ENCODE measurements around the gene PARVB.

The PARVB gene

DNA sequence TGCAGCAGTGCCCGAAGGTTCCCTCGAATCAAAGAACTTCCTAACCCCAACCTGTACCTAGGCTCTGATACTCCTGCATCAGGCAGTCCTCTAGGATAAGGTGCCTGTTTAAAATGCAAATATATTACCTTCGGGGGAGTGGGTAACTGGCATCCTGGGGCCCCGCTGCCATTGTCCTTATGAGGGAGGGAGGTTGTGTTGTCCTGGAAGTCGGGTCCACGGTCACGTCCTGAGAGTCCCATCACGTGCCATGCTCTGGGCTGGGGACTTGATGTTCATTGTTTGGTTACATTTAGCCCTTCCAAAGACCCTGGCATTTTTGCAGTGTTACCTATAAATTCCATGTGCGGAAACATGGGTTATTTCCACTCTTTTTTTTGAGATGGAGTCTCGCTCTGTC, 67.6 kb downstream of the PARVB start:
- TF ChIP-seq, protein P1, sequence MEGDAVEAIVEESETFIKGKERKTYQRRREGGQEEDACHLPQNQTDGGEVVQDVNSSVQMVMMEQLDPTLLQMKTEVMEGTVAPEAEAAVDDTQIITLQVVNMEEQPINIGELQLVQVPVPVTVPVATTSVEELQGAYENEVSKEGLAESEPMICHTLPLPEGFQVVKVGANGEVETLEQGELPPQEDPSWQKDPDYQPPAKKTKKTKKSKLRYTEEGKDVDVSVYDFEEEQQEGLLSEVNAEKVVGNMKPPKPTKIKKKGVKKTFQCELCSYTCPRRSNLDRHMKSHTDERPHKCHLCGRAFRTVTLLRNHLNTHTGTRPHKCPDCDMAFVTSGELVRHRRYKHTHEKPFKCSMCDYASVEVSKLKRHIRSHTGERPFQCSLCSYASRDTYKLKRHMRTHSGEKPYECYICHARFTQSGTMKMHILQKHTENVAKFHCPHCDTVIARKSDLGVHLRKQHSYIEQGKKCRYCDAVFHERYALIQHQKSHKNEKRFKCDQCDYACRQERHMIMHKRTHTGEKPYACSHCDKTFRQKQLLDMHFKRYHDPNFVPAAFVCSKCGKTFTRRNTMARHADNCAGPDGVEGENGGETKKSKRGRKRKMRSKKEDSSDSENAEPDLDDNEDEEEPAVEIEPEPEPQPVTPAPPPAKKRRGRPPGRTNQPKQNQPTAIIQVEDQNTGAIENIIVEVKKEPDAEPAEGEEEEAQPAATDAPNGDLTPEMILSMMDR (IDR thresholded peaks at IDR 0.05; ENCODE audit: insufficient read depth, low read depth, low read length, missing control alignments): no peak
- H3K4me3 ChIP-seq (ENCODE audit: low read depth, low read length): no peak overlapping the region
- no peak for DNase-seq (ENCODE audit: low read depth)

- TF ChIP-seq, protein P1 (IDR thresholded peaks at IDR 0.05; ENCODE audit: insufficient read depth, low read depth, low read length, missing control alignments): no peak
- DNase-seq (ENCODE audit: low read depth): no peak
- H3K4me3 ChIP-seq (ENCODE audit: low read depth, low read length): no peak overlapping the region
Observed at GRCh38 chr22:44092636-44093220, 68.6 kb downstream of the PARVB start.

DNA sequence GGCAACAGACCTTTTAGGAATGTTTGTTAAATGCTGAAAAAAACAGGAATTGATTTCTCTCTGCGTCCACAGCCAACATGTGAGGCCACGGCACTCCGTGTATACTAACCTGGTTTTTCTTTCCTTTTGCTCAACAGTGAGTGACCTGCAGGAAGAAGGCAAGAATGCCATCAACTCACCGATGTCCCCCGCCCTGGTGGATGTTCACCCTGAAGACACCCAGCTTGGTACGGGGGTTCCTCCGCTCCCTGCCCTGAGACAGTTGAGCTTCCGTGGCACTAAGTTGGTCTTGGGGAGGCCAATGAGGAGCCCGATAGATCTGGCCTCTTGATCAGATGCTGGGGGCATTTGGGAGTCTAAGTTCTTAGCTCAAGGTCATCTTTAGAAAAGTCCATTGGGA, 69.7 kb downstream of the PARVB start:
- no peak for DNase-seq (ENCODE audit: low read depth)
- no peak overlapping the region for H3K4me3 ChIP-seq (ENCODE audit: low read depth, low read length)
- TF ChIP-seq, protein P1 (IDR thresholded peaks at IDR 0.05; ENCODE audit: insufficient read depth, low read depth, low read length, missing control alignments): no peak

GRCh38 chr22:44094751-44095302, 70.7 kb downstream of the PARVB start:
- TF ChIP-seq, protein P1 (IDR thresholded peaks at IDR 0.05; ENCODE audit: insufficient read depth, low read depth, low read length, missing control alignments): no peak
- no peak overlapping the region for H3K4me3 ChIP-seq (ENCODE audit: low read depth, low read length)
- no peak for DNase-seq (ENCODE audit: low read depth)

DNA sequence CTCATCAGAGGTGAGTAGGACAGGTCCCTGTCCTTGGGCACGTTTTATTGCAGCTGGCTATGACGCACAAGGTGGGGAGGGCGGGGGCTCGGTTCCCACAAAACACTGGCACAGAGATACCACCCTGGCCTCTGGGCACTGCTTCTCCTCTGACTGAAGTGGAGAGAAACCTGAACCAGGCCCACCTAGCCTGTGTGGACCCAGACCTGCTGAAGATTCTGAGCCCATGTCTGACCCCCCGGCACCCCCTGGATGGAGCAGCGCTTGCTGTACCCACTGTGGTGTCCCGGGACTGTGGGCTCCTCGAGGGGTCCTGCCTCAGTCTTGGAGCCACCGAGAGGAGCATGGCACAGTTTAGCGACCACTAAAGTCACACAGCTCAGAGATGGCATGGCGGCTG, 72.6 kb downstream of the PARVB start:
- TF ChIP-seq, protein P1 (IDR thresholded peaks at IDR 0.05; ENCODE audit: insufficient read depth, low read depth, low read length, missing control alignments): no peak
- DNase-seq (ENCODE audit: low read depth): no peak
- H3K4me3 ChIP-seq (ENCODE audit: low read depth, low read length): no peak overlapping the region

DNA sequence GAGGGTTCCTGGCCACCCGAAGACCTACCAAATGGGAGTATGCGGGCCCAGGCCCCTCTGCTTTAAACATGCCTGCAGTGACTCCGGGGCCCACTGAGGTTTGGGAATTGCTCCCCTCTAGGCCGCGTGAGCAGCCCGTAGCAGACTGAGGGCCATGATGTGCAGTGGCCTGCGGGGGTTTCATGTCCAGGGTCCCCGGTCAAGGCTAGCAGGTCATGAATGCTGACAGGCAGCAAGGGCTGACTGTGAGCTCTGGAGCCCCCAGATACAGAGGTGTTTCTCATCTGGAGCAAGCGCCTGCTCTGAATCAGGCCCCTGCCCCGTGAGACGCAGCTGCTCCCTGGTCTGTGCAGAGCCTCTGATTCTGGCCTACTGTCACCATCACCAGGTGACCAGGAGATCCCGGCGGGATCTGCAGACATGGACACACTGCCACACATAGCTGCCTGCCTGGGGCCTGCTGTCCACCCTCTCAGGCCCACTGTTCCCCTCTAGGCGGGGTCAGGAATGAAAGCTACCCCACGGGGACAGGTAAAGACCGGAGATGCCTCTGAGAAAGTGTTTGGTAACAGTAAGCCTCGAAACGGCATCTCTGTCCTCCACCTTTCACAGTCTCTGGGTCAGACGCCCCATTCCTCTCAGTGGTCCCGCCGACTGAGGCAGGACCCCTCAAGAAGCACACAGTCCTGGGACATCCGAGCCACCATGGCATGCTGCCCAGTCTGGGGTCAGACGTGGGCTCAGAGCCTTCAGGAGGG, 73.3 kb downstream of the PARVB start:
- no peak overlapping the region for H3K4me3 ChIP-seq (ENCODE audit: low read depth, low read length)
- no peak for DNase-seq (ENCODE audit: low read depth)
- TF ChIP-seq, protein P1 (IDR thresholded peaks at IDR 0.05; ENCODE audit: insufficient read depth, low read depth, low read length, missing control alignments): no peak

Measured in GM12865 (cell line).